SH-SY5Y (cell line): ENCODE results near the gene CALHM3.

Experiments
- GATA2 ChIP-seq: IDR thresholded peaks from 2 replicates; pipeline ENCODE4 v1.6.1; 2011; ENCODE audit warnings: mild to moderate bottlenecking, low read depth, low read length
- GATA3 ChIP-seq: IDR thresholded peaks from 2 replicates; pipeline ENCODE4 v1.6.1; 2011; ENCODE audit warnings: low read depth, mild to moderate bottlenecking, low read length, moderate library complexity

GRCh38 chr10:103528549-103528948, 49.5 kb upstream of the CALHM3 start:
- TF ChIP-seq GATA3 (no peak), GATA2 (no peak)
